Ishikawa (cell line): Measurements from ENCODE around the gene PDE8A.

Experiments used
- EP300 ChIP-seq: IDR thresholded peaks from 2 replicates; pipeline ENCODE4 v1.6.1; 2012; ENCODE audit warnings: borderline replicate concordance
- MAX ChIP-seq: IDR thresholded peaks from 2 replicates; pipeline ENCODE4 v1.6.1; 2012
- RAD21 ChIP-seq: IDR thresholded peaks from 2 replicates; pipeline ENCODE4 v1.6.1; 2012; ENCODE audit warnings: low read depth
- TCF12 ChIP-seq: IDR thresholded peaks from 2 replicates; pipeline ENCODE4 v1.6.1; 2012; ENCODE audit warnings: low read depth
- USF1 ChIP-seq: IDR thresholded peaks from 2 replicates; pipeline ENCODE4 v1.6.1; 2012
- YY1 ChIP-seq: IDR thresholded peaks from 2 replicates; pipeline ENCODE4 v1.6.1; 2012; ENCODE audit warnings: low read depth

GRCh38 chr15:84940399-84940798 lies 41.3 kb upstream of the PDE8A start:
- TF ChIP-seq EP300 (no peak), USF1 (no peak), RAD21 (no peak), TCF12 (no peak), YY1 (no peak), MAX (no peak)
